Renal pelvis (tissue), 4 donors: ENCODE results near the gene RADIL. TPM values are rescaled to one million over a fixed set of nuclear protein-coding genes. Genes with fewer than 3 reads are reported as not detected.
"Not testable (repeated sequence)": the region's sequence is repeated elsewhere in the genome, so short reads cannot be mapped to it uniquely, and the experiment has no call there.

Source experiments
- DNase-seq: peaks from one replicate; pipeline ENCODE4 v3.0.0-alpha.2; 2013
- polyA plus RNA-seq, 3 donors: library from polyadenylated mRNA; unstranded; fragments of 120-200 nt; gene quantifications; one replicate each; pipeline ENCODE4 v1.2.1, GENCODE V29; 2013; ENCODE audit not compliant: insufficient read length in 3 of 3

The RADIL gene
- polyA plus RNA-seq, 3 donors = 2.1 to 2.9 (median 2.2) TPM

GRCh38 chr7:4809666-4810065 lies 73.8 kb downstream of the RADIL start:
- DNase-seq = no peak

- DNase-seq = no peak
These were observed 74.4 kb downstream of the RADIL start for GRCh38 chr7:4809091-4809591.

GRCh38 chr7:4808565-4808964 lies 75.0 kb downstream of the RADIL start:
- no peak for DNase-seq

- DNase-seq = no peak
These were observed 75.5 kb downstream of the RADIL start for GRCh38 chr7:4808026-4808425.

- DNase-seq = no peak
These were observed 75.9 kb downstream of the RADIL start for GRCh38 chr7:4807598-4808016.

GRCh38 chr7:4806983-4807597 lies 76.4 kb downstream of the RADIL start:
- no peak for DNase-seq

GRCh38 chr7:4805984-4806300 lies 77.6 kb downstream of the RADIL start:
- DNase-seq = no peak

- no peak for DNase-seq
These were observed 78.2 kb downstream of the RADIL start for GRCh38 chr7:4805110-4805983.

- DNase-seq = no peak
These were observed 79.9 kb downstream of the RADIL start for GRCh38 chr7:4803397-4804241.

GRCh38 chr7:4802577-4802976 lies 80.9 kb downstream of the RADIL start:
- DNase-seq = not testable (repeated sequence)

GRCh38 chr7:4801839-4802231 lies 81.7 kb downstream of the RADIL start:
- no peak for DNase-seq

GRCh38 chr7:4800926-4801838 lies 82.3 kb downstream of the RADIL start:
- DNase-seq = no peak

GRCh38 chr7:4800487-4800886 lies 83.0 kb downstream of the RADIL start:
- no peak for DNase-seq

GRCh38 chr7:4799508-4800268 lies 83.8 kb downstream of the RADIL start:
- DNase-seq = no peak

GRCh38 chr7:4798706-4799235 lies 84.7 kb downstream of the RADIL start:
- DNase-seq = no peak

- DNase-seq = no peak
These were observed 85.4 kb downstream of the RADIL start for GRCh38 chr7:4797858-4798705.

- no peak for DNase-seq
These were observed 87.1 kb downstream of the RADIL start for GRCh38 chr7:4796453-4796852.

GRCh38 chr7:4794591-4795350 lies 88.7 kb downstream of the RADIL start:
- no peak for DNase-seq
